HL-60 (cell line): ENCODE results near the gene ADAMTS15.

ENCODE experiments used
- DNase-seq, 2 experiments: peaks; one replicate each; pipeline ENCODE4 v3.0.0-alpha.2; 2010 to 2020; ENCODE audit warnings: low read depth in 1 of 2, low spot score in 1 of 2
- H3K27ac ChIP-seq: fragments of 250-450 bp; sonication (Bioruptor Pico); replicated peaks from 2 replicates; pipeline ENCODE4 v1.5.1; 2020; ENCODE audit warnings: mild to moderate bottlenecking, moderate library complexity
- H3K27me3 ChIP-seq: fragments of 250-450 bp; sonication (Bioruptor Pico); 2 replicates; pipeline ENCODE4 v1.5.1; 2021; ENCODE audit warnings: mild to moderate bottlenecking, moderate library complexity; ENCODE audit not compliant: insufficient read depth, poor library complexity, severe bottlenecking
- H3K4me3 ChIP-seq: replicated peaks from 2 replicates; pipeline ENCODE4 v1.5.1; 2011; ENCODE audit warnings: mild to moderate bottlenecking, control low read depth, low read length; ENCODE audit not compliant: insufficient read depth
- GABPA ChIP-seq: IDR thresholded peaks from 2 replicates; pipeline ENCODE4 v1.6.1; 2012; ENCODE audit warnings: low read depth
- POLR2AphosphoS5 ChIP-seq: IDR thresholded peaks from 2 replicates; pipeline ENCODE4 v1.6.1; 2012; ENCODE audit warnings: low read depth
- SPI1 ChIP-seq: IDR thresholded peaks from 2 replicates; pipeline ENCODE4 v1.6.1; 2012; ENCODE audit warnings: low read depth, mild to moderate bottlenecking, borderline replicate concordance
- TF ChIP-seq, protein P1 (sequence below): IDR thresholded peaks from 2 replicates; pipeline ENCODE4 v1.6.1; 2012; ENCODE audit warnings: low read depth; ENCODE audit not compliant: insufficient replicate concordance
- TF ChIP-seq, protein P2 (sequence below): IDR thresholded peaks from one replicate; pipeline ENCODE4 v1.5.1; 2011; ENCODE audit warnings: low read length, control low read depth, inconsistent platforms; ENCODE audit not compliant: insufficient read depth

The ADAMTS15 gene

DNA sequence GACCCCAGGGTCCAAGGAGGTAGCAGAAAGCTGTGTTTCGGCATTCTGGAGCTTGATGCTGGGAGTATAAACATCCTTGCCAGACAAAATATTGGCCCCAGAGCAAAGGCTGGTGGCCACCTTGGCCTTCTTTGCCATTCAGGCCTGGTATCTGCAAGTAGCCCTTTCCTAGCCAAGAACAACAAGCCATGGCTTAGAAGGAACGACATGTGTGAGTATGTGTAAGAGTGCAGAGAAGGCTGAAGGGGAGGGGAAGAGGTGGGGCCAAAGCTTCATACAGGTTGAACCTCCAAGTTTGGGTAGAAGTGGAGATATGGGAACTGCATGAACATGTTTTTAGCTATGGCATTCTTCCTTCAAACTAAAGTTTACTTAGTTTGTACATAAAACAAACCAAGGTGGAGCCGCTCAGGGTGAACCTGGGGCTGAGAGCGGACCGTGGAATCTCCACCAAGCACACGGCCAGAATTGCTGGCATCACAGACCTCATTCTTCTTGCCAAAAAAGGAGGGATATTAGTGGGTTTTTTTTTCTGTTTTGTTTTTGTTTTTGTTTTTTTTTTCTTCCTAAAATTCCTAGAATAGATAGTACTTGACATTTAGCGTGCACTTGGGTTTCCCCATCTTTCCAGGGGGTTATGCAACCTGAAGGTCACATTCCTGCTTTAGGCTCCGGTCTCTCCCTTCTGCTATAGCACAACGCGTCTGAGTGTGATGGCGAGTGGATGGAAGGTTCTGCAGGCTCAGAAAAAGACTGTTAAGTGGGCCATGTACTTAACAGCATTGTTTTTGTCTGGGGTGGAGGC lies 70.9 kb downstream of the ADAMTS15 start:
- TF ChIP-seq POLR2AphosphoS5 (no peak), SPI1 (no peak), GABPA (no peak)
- TF ChIP-seq, protein P1, sequence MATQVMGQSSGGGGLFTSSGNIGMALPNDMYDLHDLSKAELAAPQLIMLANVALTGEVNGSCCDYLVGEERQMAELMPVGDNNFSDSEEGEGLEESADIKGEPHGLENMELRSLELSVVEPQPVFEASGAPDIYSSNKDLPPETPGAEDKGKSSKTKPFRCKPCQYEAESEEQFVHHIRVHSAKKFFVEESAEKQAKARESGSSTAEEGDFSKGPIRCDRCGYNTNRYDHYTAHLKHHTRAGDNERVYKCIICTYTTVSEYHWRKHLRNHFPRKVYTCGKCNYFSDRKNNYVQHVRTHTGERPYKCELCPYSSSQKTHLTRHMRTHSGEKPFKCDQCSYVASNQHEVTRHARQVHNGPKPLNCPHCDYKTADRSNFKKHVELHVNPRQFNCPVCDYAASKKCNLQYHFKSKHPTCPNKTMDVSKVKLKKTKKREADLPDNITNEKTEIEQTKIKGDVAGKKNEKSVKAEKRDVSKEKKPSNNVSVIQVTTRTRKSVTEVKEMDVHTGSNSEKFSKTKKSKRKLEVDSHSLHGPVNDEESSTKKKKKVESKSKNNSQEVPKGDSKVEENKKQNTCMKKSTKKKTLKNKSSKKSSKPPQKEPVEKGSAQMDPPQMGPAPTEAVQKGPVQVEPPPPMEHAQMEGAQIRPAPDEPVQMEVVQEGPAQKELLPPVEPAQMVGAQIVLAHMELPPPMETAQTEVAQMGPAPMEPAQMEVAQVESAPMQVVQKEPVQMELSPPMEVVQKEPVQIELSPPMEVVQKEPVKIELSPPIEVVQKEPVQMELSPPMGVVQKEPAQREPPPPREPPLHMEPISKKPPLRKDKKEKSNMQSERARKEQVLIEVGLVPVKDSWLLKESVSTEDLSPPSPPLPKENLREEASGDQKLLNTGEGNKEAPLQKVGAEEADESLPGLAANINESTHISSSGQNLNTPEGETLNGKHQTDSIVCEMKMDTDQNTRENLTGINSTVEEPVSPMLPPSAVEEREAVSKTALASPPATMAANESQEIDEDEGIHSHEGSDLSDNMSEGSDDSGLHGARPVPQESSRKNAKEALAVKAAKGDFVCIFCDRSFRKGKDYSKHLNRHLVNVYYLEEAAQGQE = no peak
- TF ChIP-seq, protein P2, sequence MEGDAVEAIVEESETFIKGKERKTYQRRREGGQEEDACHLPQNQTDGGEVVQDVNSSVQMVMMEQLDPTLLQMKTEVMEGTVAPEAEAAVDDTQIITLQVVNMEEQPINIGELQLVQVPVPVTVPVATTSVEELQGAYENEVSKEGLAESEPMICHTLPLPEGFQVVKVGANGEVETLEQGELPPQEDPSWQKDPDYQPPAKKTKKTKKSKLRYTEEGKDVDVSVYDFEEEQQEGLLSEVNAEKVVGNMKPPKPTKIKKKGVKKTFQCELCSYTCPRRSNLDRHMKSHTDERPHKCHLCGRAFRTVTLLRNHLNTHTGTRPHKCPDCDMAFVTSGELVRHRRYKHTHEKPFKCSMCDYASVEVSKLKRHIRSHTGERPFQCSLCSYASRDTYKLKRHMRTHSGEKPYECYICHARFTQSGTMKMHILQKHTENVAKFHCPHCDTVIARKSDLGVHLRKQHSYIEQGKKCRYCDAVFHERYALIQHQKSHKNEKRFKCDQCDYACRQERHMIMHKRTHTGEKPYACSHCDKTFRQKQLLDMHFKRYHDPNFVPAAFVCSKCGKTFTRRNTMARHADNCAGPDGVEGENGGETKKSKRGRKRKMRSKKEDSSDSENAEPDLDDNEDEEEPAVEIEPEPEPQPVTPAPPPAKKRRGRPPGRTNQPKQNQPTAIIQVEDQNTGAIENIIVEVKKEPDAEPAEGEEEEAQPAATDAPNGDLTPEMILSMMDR = no peak
- H3K4me3 ChIP-seq = no peak overlapping the region
- H3K27ac ChIP-seq = no peak overlapping the region
- H3K27me3 ChIP-seq = no peaks in the 10 kb centered on the region
- no peak for DNase-seq

DNA sequence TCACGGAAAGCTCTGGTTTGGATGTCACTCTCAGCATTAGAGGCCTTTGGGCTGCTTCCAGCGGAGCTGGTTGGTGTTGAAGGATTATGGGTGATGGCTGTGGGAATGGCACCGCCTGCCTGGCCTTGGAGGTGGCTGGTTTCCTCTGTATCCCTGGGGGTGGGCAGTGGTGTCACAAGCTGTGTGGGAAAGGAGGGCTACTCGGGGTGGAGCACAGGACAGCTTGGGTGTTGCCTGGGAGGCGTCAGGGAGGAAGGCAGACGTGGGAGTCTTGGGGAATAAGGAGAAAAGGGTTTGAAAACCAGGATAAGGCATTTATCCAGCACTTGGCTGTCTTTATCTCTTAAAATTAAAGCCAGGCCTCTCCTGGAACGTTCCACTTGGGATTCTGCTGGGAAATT lies 71.8 kb downstream of the ADAMTS15 start:
- Histone ChIP-seq H3K27ac (no peak overlapping the region), H3K27me3 (no peaks in the 10 kb centered on the region), H3K4me3 (no peak overlapping the region)
- DNase-seq = no peak
- TF ChIP-seq, protein P1 = no peak
- TF ChIP-seq POLR2AphosphoS5 = no peak
- no peak for TF ChIP-seq GABPA
- TF ChIP-seq SPI1 = no peak
- TF ChIP-seq, protein P2 = no peak

GRCh38 chr11:130522284-130522961 lies 74.0 kb downstream of the ADAMTS15 start:
- no peak overlapping the region for H3K27ac ChIP-seq
- H3K4me3 ChIP-seq = no peak overlapping the region
- no peaks in the 10 kb centered on the region for H3K27me3 ChIP-seq
- TF ChIP-seq, protein P2 = no peak
- no peak for TF ChIP-seq POLR2AphosphoS5
- TF ChIP-seq, protein P1 = no peak
- no peak for TF ChIP-seq SPI1
- no peak for TF ChIP-seq GABPA
- DNase-seq = no peak
